GM12872 (cell line): ENCODE results near the gene LSP1.

Experiments used
- TF ChIP-seq, protein P1 (sequence below): IDR thresholded peaks from 3 replicates; pipeline ENCODE4 v1.5.1; 2011; ENCODE audit warnings: low read depth, mild to moderate bottlenecking, low read length, moderate library complexity; ENCODE audit not compliant: insufficient read depth

LSP1 gene

DNA sequence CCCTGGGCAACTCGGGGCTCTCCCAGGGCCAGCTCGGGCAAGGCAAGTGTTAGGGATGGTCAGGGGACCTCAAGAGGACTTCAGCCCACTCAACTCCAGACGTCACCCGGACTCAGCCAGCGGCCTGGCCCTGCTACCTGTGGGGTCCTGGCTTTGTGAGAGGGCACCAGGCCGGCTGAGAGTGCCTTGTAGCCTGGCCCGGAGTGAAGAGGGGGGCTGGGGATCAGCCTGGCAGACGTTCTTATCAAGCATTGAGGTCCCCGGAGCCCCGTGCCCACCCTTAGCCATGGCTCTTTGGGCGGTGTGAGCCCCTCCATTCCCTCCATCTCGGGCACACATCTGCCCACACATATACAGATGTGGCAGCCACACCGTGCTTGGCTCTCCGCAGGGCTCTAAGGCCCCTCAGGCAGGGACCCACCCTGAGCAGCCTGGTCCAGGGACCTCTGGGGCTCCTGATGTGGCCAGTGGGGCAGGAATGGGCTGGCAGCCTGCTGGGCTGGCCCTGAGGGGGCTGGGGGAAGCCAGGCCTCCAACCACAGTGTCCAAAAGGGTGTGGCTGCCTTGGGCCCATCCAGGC is 15.3 kb downstream of the LSP1 start:
- TF ChIP-seq, protein P1, sequence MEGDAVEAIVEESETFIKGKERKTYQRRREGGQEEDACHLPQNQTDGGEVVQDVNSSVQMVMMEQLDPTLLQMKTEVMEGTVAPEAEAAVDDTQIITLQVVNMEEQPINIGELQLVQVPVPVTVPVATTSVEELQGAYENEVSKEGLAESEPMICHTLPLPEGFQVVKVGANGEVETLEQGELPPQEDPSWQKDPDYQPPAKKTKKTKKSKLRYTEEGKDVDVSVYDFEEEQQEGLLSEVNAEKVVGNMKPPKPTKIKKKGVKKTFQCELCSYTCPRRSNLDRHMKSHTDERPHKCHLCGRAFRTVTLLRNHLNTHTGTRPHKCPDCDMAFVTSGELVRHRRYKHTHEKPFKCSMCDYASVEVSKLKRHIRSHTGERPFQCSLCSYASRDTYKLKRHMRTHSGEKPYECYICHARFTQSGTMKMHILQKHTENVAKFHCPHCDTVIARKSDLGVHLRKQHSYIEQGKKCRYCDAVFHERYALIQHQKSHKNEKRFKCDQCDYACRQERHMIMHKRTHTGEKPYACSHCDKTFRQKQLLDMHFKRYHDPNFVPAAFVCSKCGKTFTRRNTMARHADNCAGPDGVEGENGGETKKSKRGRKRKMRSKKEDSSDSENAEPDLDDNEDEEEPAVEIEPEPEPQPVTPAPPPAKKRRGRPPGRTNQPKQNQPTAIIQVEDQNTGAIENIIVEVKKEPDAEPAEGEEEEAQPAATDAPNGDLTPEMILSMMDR = no peak

DNA sequence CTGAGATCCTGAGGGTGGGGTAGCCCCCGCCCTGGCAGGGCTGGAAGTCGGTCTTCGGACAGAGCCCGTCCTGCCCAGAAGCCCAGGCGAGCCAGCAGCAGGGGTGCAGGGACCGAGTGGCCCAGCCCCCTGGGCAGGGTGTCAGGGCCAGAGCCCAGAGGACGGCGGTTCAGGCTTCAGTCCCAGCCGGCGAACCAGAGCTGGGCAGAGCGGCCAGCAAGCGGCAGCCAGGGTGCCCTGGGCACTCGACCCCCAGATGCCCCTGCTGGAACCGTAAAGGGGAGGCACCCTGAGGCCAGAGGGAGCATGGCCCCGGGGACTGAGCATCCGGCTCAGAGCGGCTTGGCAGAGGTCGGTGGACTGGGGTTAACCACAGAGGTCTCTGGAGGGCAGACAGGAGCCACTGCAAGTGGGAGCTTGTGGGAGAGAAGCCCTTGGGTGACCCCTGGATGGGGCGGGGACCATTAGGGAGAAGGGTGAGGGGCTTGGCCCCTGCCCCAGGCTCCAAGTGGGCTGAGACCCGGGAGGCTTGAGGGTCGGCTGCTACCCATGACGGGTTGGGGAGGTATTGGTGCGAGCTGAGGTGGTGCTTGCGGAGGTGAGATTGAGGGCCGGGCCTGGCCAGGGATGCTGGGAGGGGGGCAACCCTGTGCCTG is 15.9 kb downstream of the LSP1 start:
- TF ChIP-seq, protein P1 = no peak

DNA sequence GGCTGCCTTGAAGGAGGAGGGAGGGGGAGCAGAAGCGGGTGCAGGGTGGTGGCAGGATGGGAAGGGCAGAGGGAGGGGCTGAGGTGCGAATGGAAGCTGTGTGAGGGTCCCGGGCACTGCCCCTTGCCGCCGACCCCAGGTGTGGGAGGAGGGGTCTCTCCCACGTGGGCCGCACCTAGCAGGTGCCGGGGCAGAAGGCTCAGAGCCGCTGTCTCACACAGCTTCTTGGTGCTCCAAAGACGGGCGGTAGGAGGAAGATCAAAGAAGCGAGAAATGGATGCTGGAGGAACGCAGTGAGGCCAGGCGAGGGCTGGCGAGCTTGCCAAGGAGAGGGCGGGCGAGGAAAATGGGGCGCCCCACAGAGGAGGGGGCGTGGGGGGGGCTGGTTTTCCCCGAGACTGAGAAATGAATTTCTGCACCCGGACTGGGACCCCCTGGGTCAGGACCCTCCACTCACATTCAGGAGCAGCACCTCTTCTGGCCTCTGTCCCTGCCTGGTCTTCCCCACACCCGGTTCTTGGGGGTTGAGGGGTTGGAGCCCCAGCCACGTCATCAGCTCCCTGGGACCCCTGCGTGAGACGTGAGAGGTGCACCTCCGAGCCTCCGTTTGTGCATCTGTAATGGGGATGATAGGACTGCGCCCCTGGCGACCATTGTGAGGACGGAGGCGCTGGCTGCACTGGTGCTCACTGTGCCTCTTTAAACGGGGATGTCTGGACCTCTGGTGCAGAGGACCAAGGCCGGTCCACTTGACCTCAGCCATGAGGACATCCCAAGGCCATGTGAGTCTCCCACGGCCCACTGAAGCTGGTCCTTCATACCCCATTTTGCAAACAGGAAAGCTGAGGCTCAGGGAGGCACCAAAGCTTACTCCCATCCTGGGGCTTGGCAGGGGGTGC is 16.8 kb downstream of the LSP1 start:
- TF ChIP-seq, protein P1 = no peak

DNA sequence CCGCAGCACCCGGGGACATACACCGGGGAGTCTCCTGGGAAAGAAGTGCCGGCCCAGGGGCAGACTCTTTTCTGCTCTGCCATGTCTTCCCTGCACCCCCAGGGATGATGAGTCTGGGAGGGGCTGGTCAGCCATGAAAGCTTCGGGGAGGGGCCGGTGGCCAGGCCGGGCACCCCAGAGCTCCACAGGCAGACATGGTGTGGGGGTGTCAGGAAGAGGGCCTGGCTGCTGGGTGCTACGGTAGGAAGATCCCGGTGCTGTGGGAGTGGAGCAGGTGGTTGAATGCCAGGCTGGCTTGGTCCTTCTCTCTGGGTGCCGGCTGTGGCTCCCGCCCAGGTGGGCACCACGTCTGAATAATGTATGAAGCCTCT is 17.4 kb downstream of the LSP1 start:
- TF ChIP-seq, protein P1 = no peak

DNA sequence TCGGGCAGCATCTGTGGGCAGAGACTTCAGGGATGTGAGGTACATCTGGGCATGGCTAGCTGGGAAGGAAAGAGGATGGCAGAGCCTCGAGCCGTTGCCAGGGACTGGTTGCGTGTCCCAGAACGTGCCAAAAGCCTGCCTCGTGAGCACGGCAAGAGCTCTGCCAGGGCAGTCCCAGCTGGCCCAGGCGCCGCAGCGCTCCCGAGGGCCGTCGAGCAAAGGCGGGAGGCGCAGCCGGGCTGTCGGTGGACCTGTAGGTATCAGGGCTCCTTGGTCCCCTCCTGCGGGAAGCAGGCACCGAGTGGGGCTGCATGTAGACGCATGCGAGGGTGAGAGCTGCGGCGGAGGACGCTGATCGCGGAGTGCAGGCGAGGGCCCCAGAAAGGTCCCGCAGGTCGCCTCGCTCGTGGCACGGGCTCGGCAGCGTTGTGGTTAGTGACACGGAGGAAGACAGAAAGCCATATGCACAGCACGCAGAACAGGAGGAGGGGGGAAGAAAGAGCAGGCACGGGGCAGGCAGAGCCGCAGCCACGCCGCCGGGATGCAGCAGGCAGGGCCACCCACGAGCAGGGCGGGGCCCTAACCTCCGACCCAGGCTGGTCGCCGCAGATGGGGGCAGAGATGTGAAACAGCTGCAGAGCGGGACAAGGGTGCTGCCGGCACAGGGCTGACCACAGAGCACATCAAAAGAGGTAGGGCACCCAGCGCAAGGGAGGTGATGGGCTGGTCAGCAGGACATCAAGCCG is 18.0 kb downstream of the LSP1 start:
- TF ChIP-seq, protein P1 = no peak

DNA sequence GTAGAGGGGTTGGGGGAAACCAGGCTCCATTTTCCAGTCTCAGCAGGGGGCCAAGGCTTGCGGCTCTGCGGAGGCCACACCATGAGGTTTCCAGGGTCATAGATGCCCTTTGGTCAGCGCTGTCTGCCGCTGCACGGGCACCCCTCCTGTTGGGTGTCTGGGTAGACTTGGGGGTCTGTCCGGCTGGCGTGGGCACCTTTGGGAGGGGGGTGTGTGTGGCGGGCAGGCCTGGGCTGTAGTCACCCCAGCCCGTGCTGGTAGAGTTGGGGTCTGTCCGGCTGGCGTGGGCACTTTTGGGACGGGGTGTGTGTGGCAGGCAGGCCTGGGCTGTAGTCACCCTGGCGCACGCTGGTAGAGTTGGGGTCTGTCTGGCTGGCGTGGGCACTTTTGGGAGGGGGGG is 18.6 kb downstream of the LSP1 start:
- TF ChIP-seq, protein P1 = no peak
